Stimulated activated CD4-positive, alpha-beta T cell treated with anti-CD3 and anti-CD28 coated beads, Interleukin-2, amount 100 ng/mL, for 48 hours (primary cell): ENCODE results near the gene GALR2.
"Not testable (repeated sequence)": the region's sequence is repeated elsewhere in the genome, so short reads cannot be mapped to it uniquely, and the experiment has no call there.

ENCODE experiments used
- DNase-seq, 2 donors: peaks; one replicate each; pipeline ENCODE4 v3.0.0-alpha.2; 2020

The GALR2 gene

GRCh38 chr17:76074390-76075363 lies at the start of gene GALR2:
Gene GALR2 (plus strand): TSS chr17:76074781. CDS start chr17:76074884, 103 bp downstream.
- DNase-seq: no peak

- no peak for DNase-seq
These were observed 49.3 kb upstream of the GALR2 start for GRCh38 chr17:76025294-76025693.

GRCh38 chr17:76026714-76027158 lies 47.8 kb upstream of the GALR2 start:
- DNase-seq: no peak

GRCh38 chr17:76027159-76027839 lies 47.3 kb upstream of the GALR2 start, which contains the start of gene EVPL:
Gene EVPL (minus strand): TSS chr17:76027306. CDS start chr17:76027198, 108 bp downstream.
- DNase-seq: no peak

GRCh38 chr17:76032073-76032779 lies 42.4 kb upstream of the GALR2 start:
- DNase-seq: no peak

GRCh38 chr17:76032780-76033108 lies 41.8 kb upstream of the GALR2 start:
- no peak for DNase-seq

- DNase-seq: no peak
These were observed 41.4 kb upstream of the GALR2 start for GRCh38 chr17:76033139-76033538.

- DNase-seq: no peak
These were observed 39.9 kb upstream of the GALR2 start for GRCh38 chr17:76034428-76035350.

- DNase-seq: no peak
These were observed 37.9 kb upstream of the GALR2 start for GRCh38 chr17:76036497-76037261.

GRCh38 chr17:76038050-76038449 lies 36.5 kb upstream of the GALR2 start:
- DNase-seq: no peak

GRCh38 chr17:76039121-76039520 lies 35.5 kb upstream of the GALR2 start:
- no peak for DNase-seq

GRCh38 chr17:76040376-76040775 lies 34.2 kb upstream of the GALR2 start:
- DNase-seq: no peak

GRCh38 chr17:76042868-76043267 lies 31.7 kb upstream of the GALR2 start:
- not testable (repeated sequence) for DNase-seq

- DNase-seq: not testable (repeated sequence)
These were observed 30.0 kb upstream of the GALR2 start for GRCh38 chr17:76044475-76045007.

GRCh38 chr17:76046064-76046463 lies 28.5 kb upstream of the GALR2 start:
- no peak for DNase-seq

- no peak for DNase-seq
These were observed 26.5 kb upstream of the GALR2 start for GRCh38 chr17:76048025-76048605.

GRCh38 chr17:76048711-76049110 lies 25.9 kb upstream of the GALR2 start:
- DNase-seq: no peak

- DNase-seq: no peak
These were observed 25.3 kb upstream of the GALR2 start for GRCh38 chr17:76049239-76049638.

GRCh38 chr17:76049836-76050537 lies 24.6 kb upstream of the GALR2 start:
- no peak for DNase-seq
